Endothelial cell of umbilical vein (primary cell): ENCODE data around the gene CGNL1. TPM values are rescaled to one million over a fixed set of nuclear protein-coding genes. Genes with fewer than 3 reads are reported as not detected.

Experiments used
- BruUV-seq: library from RNA; stranded (reverse); fragments of 400-500 nt; replicated peaks from 2 replicates; lab custom pipeline; 2021; lab: Mats Ljungman, UMichigan
- CTCF ChIA-PET: fragments of 300-600, 350-600 bp; sonication (Branson Sonifier 250); formaldehyde crosslinking; loops from one replicate; lab custom pipeline; 2021; ENCODE audit warnings: antibody characterized with exemption, inconsistent platforms; lab: Charles Lee
- POLR2A ChIA-PET: fragments of 300-600, 350-600 bp; sonication (Branson Sonifier 250); formaldehyde crosslinking; loops from one replicate; lab custom pipeline; 2021; ENCODE audit warnings: antibody characterized with exemption, inconsistent platforms; lab: Charles Lee
- DNase-seq: peaks from one replicate; pipeline ENCODE4 v3.0.0-alpha.2; 2011; ENCODE audit warnings: low read depth, low spot score
- FAIRE-seq: peaks from 2 replicates; lab custom pipeline; 2011; peaks lifted over from hg19 to GRCh38; lab: Jason Lieb, UNC
- H2AFZ ChIP-seq: 2 replicates; pipeline ENCODE4 v1.6.0; 2012; ENCODE audit warnings: low read depth, low read length, control low read depth, inconsistent platforms
- H3K27ac ChIP-seq: 2 replicates; pipeline ENCODE4 v1.5.1; 2011; ENCODE audit warnings: low read depth, mild to moderate bottlenecking, control low read depth, low read length, moderate library complexity; ENCODE audit not compliant: insufficient read depth
- H3K27me3 ChIP-seq, 2 experiments: 2 replicates each; pipeline versions ENCODE4 v1.6.0 to v1.6.1; 2011; ENCODE audit warnings: low read length in 2 of 2, mixed read lengths in 1 of 2; ENCODE audit not compliant: control insufficient read depth in 2 of 2, insufficient read depth in 2 of 2
- H3K36me3 ChIP-seq, 2 experiments: 2 replicates in 1 of 2; 3 replicates in 1 of 2; pipeline ENCODE4 v1.5.1; 2011; ENCODE audit warnings: low read length in 2 of 2, mild to moderate bottlenecking in 1 of 2, moderate library complexity in 1 of 2; ENCODE audit not compliant: control insufficient read depth in 2 of 2, insufficient read depth in 2 of 2; ENCODE audit errors: extremely low read depth in 1 of 2
- H3K4me1 ChIP-seq: 3 replicates; pipeline ENCODE4 v1.5.1; 2011; ENCODE audit warnings: mild to moderate bottlenecking, low read length; ENCODE audit not compliant: control insufficient read depth, insufficient read depth; ENCODE audit errors: extremely low read depth
- H3K4me2 ChIP-seq: 2 replicates; pipeline ENCODE4 v1.6.1; 2011; ENCODE audit warnings: low read length, control low read depth, mixed read lengths; ENCODE audit not compliant: insufficient read depth
- H3K4me3 ChIP-seq, 3 experiments: fragments of 200-600 bp in 1 of 3; sonication (generic), shearing (Covaris generic) in 1 of 3; replicated peaks in 1 of 3; 2 replicates each; pipeline ENCODE4 v1.5.1; 2011 to 2016; ENCODE audit warnings: control low read depth in 3 of 3, low read length in 3 of 3, mild to moderate bottlenecking in 2 of 3, inconsistent platforms in 1 of 3, low read depth in 1 of 3, moderate library complexity in 1 of 3; ENCODE audit not compliant: insufficient read depth in 1 of 3
- H3K79me2 ChIP-seq: 2 replicates; pipeline ENCODE4 v1.6.0; 2012; ENCODE audit warnings: low read length, inconsistent platforms; ENCODE audit not compliant: control insufficient read depth, insufficient read depth
- H3K9ac ChIP-seq: replicated peaks from 2 replicates; pipeline ENCODE3; 2011; ENCODE audit warnings: low read length, control low read depth; ENCODE audit not compliant: insufficient read depth; ENCODE audit errors: extremely low read depth
- H3K9me1 ChIP-seq: replicated peaks from 3 replicates; pipeline ENCODE4 v1.6.0; 2011; ENCODE audit warnings: mild to moderate bottlenecking, low read length; ENCODE audit not compliant: control insufficient read depth, insufficient read depth; ENCODE audit errors: extremely low read depth
- H3K9me3 ChIP-seq: replicated peaks from 2 replicates; pipeline ENCODE4 v1.5.1; 2012; ENCODE audit warnings: low read length, inconsistent platforms; ENCODE audit not compliant: control insufficient read depth, insufficient read depth
- H4K20me1 ChIP-seq: replicated peaks from 2 replicates; pipeline ENCODE3; 2011; ENCODE audit warnings: mild to moderate bottlenecking, low read length; ENCODE audit not compliant: control insufficient read depth, insufficient read depth; ENCODE audit errors: extremely low read depth
- CTCF ChIP-seq, 2 donors: IDR thresholded peaks; 1 replicate in 1 of 2; 2 replicates in 1 of 2; pipeline ENCODE4 v1.5.1; 2011; ENCODE audit warnings: low read length in 2 of 2, mild to moderate bottlenecking in 2 of 2, moderate library complexity in 2 of 2, control low read depth in 1 of 2, inconsistent platforms in 1 of 2, low read depth in 1 of 2; ENCODE audit not compliant: insufficient read depth in 1 of 2; ENCODE audit errors: extremely low read depth in 1 of 2
- EZH2 ChIP-seq: IDR thresholded peaks from 2 replicates; pipeline ENCODE4 v1.6.1; 2012; ENCODE audit warnings: borderline replicate concordance, low read depth, mild to moderate bottlenecking, moderate library complexity, low read length, inconsistent platforms; ENCODE audit not compliant: severe bottlenecking
- FOS ChIP-seq: IDR thresholded peaks from 2 replicates; pipeline ENCODE4 v1.6.1; 2011; ENCODE audit warnings: mild to moderate bottlenecking, low read length, moderate library complexity, borderline replicate concordance; ENCODE audit not compliant: insufficient read depth
- GATA2 ChIP-seq: IDR thresholded peaks from 2 replicates; pipeline ENCODE4 v1.7.0; 2011; ENCODE audit warnings: low read depth, mild to moderate bottlenecking, moderate library complexity, mixed read lengths, low read length; ENCODE audit not compliant: insufficient read length, insufficient read depth
- JUN ChIP-seq: IDR thresholded peaks from 2 replicates; pipeline ENCODE4 v1.6.1; 2011; ENCODE audit warnings: borderline replicate concordance, low read depth; ENCODE audit not compliant: insufficient read length, insufficient read depth
- MAX ChIP-seq: IDR thresholded peaks from 2 replicates; pipeline ENCODE4 v1.6.1; 2011; ENCODE audit not compliant: insufficient read depth, insufficient read length
- MYC ChIP-seq: IDR thresholded peaks from one replicate; pipeline ENCODE4 v1.6.1; 2011; ENCODE audit warnings: mild to moderate bottlenecking, low read depth, low read length
- POLR2A ChIP-seq: IDR thresholded peaks from 2 replicates; pipeline ENCODE4 v1.6.1; 2012; ENCODE audit warnings: low read depth, mild to moderate bottlenecking, control low read depth, low read length
- POLR2AphosphoS5 ChIP-seq: IDR thresholded peaks from 2 replicates; pipeline ENCODE4 v1.6.1; 2012; ENCODE audit warnings: low read depth, mild to moderate bottlenecking, control low read depth, low read length, moderate library complexity; ENCODE audit not compliant: insufficient read depth
- dilution Hi-C: fragments of 300-500 bp; cut with MboI; formaldehyde crosslinking; loops from one replicate; pipeline ENCODE4 v1.15.0; 2019; ENCODE audit warnings: low sequenced_read_pairs; ENCODE audit not compliant: extremely low pct_ligation_motif_present
- intact Hi-C: fragments of 100-400 bp; cut with micrococcal nuclease; formaldehyde crosslinking; loops from one replicate; pipeline ENCODE4 v1.10.0; 2022
- polyA plus RNA-seq, 4 experiments: library from polyadenylated mRNA; depleted of rRNA in 3 of 4; stranded (reverse) in 3 of 4; unstranded in 1 of 4; fragments of >200 nt; gene quantifications; 2 replicates each; pipeline versions ENCODE4 v1.2.1 to v1.2.3, GENCODE V29; 2011 to 2012; ENCODE audit warnings: missing spikeins in 1 of 4
- total RNA-seq: library from RNA; stranded (reverse); gene quantifications from 2 replicates; pipeline ENCODE4 v1.2.3, GENCODE V29; 2021

CGNL1 gene
- total and polyA plus RNA-seq, 2 donors (not counting 3 experiments of a cell fraction or from before 2014, with no cell fraction given) = 6.9 to 27.1 TPM

- FAIRE-seq (peak; percentile 8), DNase-seq (peak; percentile 27)
- BruUV-seq = TSS peak; percentile 44
- Histone ChIP-seq H3K9me3 (no peaks in the 10 kb centered on the region), H3K9ac (no peak overlapping the region), H3K79me2 (no peaks in the 10 kb centered on the region), H3K27ac (no peak overlapping the region), H3K36me3 (no peaks in the 10 kb centered on the region), H4K20me1 (no peaks in the 10 kb centered on the region), H3K9me1 (no peaks in the 10 kb centered on the region), H2AFZ (no peak overlapping the region), H3K4me3 (peak overlapping the region; percentile 46 to 58 (median 58)), H3K4me2 (peak overlapping the region; percentile 68), H3K27me3 (no peaks in the 10 kb centered on the region), H3K4me1 (peaks cover 9% of the 10 kb centered on the region)
- intact Hi-C loops (no loop called here), dilution Hi-C loops (no loop called here)
- ChIA-PET CTCF (interaction anchor here (1.0 to 2.4 kb wide), 3 partner anchors 21 to 32 kb away, joined by 4 to 8 read pairs (median 4); no protein-coding TSS in a partner anchor), POLR2A (no interaction called here)
- TF ChIP-seq POLR2A (no peak), MAX (no peak), EZH2 (no peak), JUN (no peak), POLR2AphosphoS5 (no peak), MYC (no peak), FOS (no peak), GATA2 (no peak), CTCF (IDR thresholded peaks at IDR 0.05; ENCODE audit: extremely low read depth in 1 of 2, insufficient read depth in 1 of 2, low read depth in 1 of 2, low read length in 2 of 2) (no peak)
Measured at GRCh38 chr15:57592426-57592825, 216.1 kb downstream of the CGNL1 start.
